ENCODE results near the gene OSBPL8.

DNA sequence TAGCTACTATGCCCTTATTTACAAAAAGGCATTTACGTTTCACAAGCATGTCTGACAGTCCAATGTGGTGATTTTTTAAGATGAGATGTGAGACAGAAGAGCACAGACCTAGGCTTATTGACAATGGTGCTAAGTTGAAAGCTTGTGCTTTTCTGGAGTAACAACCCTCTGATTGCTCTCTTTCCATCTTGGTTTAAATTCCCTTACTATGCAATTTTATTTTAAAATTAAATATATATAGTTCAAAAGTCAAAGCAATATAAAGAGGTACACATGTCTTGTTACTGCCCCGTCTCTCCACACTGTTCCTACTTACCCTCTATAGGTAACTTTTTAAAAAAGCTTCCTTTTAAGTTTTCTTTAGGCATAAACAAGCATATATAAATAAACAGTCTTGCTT is 172.0 kb downstream of the OSBPL8 start:
- TF ChIP-seq, protein P1, sequence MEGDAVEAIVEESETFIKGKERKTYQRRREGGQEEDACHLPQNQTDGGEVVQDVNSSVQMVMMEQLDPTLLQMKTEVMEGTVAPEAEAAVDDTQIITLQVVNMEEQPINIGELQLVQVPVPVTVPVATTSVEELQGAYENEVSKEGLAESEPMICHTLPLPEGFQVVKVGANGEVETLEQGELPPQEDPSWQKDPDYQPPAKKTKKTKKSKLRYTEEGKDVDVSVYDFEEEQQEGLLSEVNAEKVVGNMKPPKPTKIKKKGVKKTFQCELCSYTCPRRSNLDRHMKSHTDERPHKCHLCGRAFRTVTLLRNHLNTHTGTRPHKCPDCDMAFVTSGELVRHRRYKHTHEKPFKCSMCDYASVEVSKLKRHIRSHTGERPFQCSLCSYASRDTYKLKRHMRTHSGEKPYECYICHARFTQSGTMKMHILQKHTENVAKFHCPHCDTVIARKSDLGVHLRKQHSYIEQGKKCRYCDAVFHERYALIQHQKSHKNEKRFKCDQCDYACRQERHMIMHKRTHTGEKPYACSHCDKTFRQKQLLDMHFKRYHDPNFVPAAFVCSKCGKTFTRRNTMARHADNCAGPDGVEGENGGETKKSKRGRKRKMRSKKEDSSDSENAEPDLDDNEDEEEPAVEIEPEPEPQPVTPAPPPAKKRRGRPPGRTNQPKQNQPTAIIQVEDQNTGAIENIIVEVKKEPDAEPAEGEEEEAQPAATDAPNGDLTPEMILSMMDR (IDR thresholded peaks at IDR 0.05): no peak
- no peak for TF ChIP-seq POLR2A (IDR thresholded peaks at IDR 0.05)
